Stimulated activated naive B cell treated with anti-CD40 and anti-IgM and Interleukin-4, amounts not matched to agents 10 μg/mL and 1 μg/mL and 100 μg/mL, for 72 hours (primary cell): ENCODE results near the gene ADARB1.

Source experiments
- ATAC-seq, 2 donors: fragments of 150-1000 bp; cut with Tn5 transposase; replicated peaks; 2 replicates each; pipeline ENCODE4 v1.10.0; 2021; ENCODE audit warnings: moderate library complexity in 1 of 2
- DNase-seq: peaks from one replicate; pipeline ENCODE4 v3.0.0; 2021
- H3K27ac Mint-ChIP-seq: one replicate; pipeline ENCODE4 v1.8.0; 2022; ENCODE audit warnings: mild to moderate bottlenecking, mixed read lengths
- H3K27me3 Mint-ChIP-seq, 2 donors: one replicate each; pipeline ENCODE4 v1.8.0; 2022; ENCODE audit warnings: mixed read lengths in 2 of 2
- H3K36me3 Mint-ChIP-seq, 2 donors: one replicate each; pipeline ENCODE4 v1.8.0; 2022; ENCODE audit warnings: mixed read lengths in 2 of 2, mild to moderate bottlenecking in 1 of 2
- H3K4me1 Mint-ChIP-seq, 2 donors: one replicate each; pipeline ENCODE4 v1.8.0; 2022; ENCODE audit warnings: mixed read lengths in 2 of 2, mild to moderate bottlenecking in 1 of 2
- H3K4me3 Mint-ChIP-seq, 2 donors: one replicate each; pipeline ENCODE4 v1.8.0; 2022; ENCODE audit warnings: mild to moderate bottlenecking in 2 of 2, mixed read lengths in 2 of 2, moderate library complexity in 1 of 2
- H3K9me3 Mint-ChIP-seq, 2 donors: one replicate each; pipeline ENCODE4 v1.8.0; 2022; ENCODE audit warnings: mixed read lengths in 2 of 2, mild to moderate bottlenecking in 1 of 2

Gene ADARB1

GRCh38 chr21:45156459-45156858 is 82.1 kb downstream of the ADARB1 start:
- no peak for ATAC-seq
- H3K4me3 Mint-ChIP-seq: no peak overlapping the region
- H3K4me1 Mint-ChIP-seq: peaks cover 41 to 60% of the 10 kb centered on the region in 2 donors

DNA sequence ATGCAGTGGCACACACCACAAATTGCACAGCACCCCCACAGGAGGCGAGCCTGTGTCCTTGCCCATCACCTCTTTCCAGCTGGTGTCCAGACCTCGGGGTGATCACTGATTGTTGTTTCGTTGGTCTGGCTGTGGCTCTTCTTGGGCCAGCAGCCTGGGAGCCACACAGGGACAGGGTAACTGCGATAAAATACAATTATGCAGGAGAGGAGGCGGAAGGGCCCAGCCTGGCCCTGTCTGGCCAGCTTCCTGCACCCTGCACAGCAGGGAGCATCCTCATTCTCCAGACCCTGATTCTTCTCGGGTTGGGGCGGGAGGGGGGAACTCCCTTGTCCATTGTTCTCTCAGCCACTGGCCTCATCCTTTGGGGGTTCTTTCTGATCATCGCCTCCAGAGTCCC is 83.6 kb downstream of the ADARB1 start:
- Mint-ChIP-seq H3K27me3 (no peaks in the 10 kb centered on the region), H3K36me3 (peaks cover 60 to 79% of the 10 kb centered on the region in 2 donors), H3K4me3 (no peak overlapping the region), H3K27ac (peak overlapping the region; percentile 20), H3K9me3 (peaks cover 16 to 19% of the 10 kb centered on the region in 2 donors), H3K4me1 (peaks cover 30 to 50% of the 10 kb centered on the region in 2 donors)
- ATAC-seq: no peak
- no peak for DNase-seq

More at GRCh38 chr21:45156459-45156858, 82.1 kb downstream of the ADARB1 start:
- Mint-ChIP-seq H3K9me3 (peaks cover 16 to 19% of the 10 kb centered on the region in 2 donors), H3K27ac (peak overlapping the region; percentile 84), H3K36me3 (peaks cover 50 to 76% of the 10 kb centered on the region in 2 donors), H3K27me3 (no peaks in the 10 kb centered on the region)
- DNase-seq: no peak

GRCh38 chr21:45158491-45159423 is 84.4 kb downstream of the ADARB1 start:
- DNase-seq (peak; percentile 33), ATAC-seq (peak; percentile 96 to 97)
- H3K27ac Mint-ChIP-seq: peak overlapping the region; percentile 73
- H3K4me3 Mint-ChIP-seq: no peak overlapping the region
- peaks cover 16 to 19% of the 10 kb centered on the region in 2 donors for H3K9me3 Mint-ChIP-seq
- H3K36me3 Mint-ChIP-seq: peaks cover 60 to 83% of the 10 kb centered on the region in 2 donors
- peaks cover 27 to 41% of the 10 kb centered on the region in 2 donors for H3K4me1 Mint-ChIP-seq
- no peaks in the 10 kb centered on the region for H3K27me3 Mint-ChIP-seq

GRCh38 chr21:45160198-45160597 is 85.8 kb downstream of the ADARB1 start:
- no peak for ATAC-seq
- H3K27ac Mint-ChIP-seq: no peak overlapping the region

DNA sequence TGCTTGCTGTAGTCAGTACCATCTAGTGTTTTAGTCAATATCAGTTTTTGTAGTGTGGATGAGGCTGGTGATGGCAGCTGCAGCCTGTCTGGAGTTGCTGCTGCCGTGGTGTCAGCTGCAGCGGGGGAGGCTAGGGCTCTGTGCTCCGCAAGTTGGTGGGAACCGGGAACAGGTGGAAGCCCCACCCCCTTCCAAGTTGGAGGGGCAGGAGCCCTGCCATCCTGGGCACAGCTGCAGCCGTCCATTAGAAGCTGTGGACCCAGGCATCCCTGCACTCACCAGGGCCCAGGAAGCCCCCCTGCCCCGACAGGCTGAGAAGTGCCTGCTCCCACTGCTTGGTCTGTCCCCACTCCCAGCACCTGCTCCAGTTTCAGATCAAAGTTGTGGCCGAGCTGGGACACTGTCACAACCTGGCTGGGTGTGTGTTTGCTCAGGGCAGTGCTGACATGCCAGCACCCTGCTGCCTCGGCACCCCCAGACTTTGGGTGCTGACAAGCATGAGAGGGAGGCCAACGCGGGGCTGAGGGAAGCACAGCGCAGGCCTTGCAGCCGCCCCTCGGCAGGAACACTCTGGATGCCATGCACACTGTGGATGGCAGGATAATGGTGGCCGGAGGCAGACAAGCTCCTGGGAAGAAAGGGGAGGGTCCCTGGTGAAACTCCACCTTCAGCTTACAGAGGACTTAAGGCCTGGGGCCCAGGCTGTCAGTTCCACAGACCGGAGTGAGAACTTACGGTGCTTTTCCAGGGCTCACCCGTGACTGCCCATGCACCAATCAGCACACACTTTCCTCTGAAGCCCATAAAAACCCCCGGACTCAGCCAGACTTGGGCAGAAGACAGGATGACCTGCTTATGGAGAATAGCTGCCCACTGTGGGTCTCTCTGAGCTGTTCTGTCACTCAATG is 86.9 kb downstream of the ADARB1 start:
- no peak overlapping the region for H3K4me3 Mint-ChIP-seq
- H3K4me1 Mint-ChIP-seq: peaks cover 15 to 23% of the 10 kb centered on the region in 2 donors
- peaks cover 46 to 66% of the 10 kb centered on the region in 2 donors for H3K36me3 Mint-ChIP-seq
- H3K9me3 Mint-ChIP-seq: peaks cover 9% of the 10 kb centered on the region in 2 donors
- no peak for DNase-seq
- ATAC-seq: no peak
- H3K27me3 Mint-ChIP-seq: no peaks in the 10 kb centered on the region
- no peak overlapping the region for H3K27ac Mint-ChIP-seq

More at GRCh38 chr21:45160198-45160597, 85.8 kb downstream of the ADARB1 start:
- DNase-seq: no peak
- Mint-ChIP-seq H3K36me3 (peaks cover 54 to 75% of the 10 kb centered on the region in 2 donors), H3K9me3 (peaks cover 16 to 19% of the 10 kb centered on the region in 2 donors), H3K4me3 (no peak overlapping the region), H3K27me3 (no peaks in the 10 kb centered on the region), H3K4me1 (peaks cover 22 to 32% of the 10 kb centered on the region in 2 donors)

DNA sequence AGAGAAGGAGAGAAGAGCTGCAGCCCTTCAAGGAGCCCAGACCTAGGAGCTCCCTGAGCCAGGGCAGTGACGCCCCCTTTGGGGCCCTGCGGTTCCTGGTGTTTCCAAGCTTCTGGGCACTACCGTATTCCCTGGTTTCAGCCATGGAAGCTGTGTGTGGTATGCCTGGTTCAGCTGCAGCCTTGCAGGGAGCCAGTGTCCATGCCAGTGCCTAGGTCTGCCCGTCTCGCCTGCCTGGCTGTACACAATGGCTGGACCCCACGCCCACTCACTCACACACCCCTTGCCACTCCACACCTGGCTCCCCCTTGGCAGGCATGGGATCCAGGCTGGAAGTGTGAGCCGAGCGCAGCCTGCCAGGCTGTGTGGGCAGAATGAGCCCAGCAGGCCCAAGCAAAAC is 87.7 kb downstream of the ADARB1 start:
- no peak for DNase-seq
- H3K9me3 Mint-ChIP-seq: peaks cover 5% of the 10 kb centered on the region in 2 donors
- H3K36me3 Mint-ChIP-seq: peaks cover 43 to 62% of the 10 kb centered on the region in 2 donors
- no peak for ATAC-seq
- no peaks in the 10 kb centered on the region for H3K27me3 Mint-ChIP-seq
- H3K4me3 Mint-ChIP-seq: no peak overlapping the region
- H3K4me1 Mint-ChIP-seq: peaks cover 10 to 22% of the 10 kb centered on the region in 2 donors
- H3K27ac Mint-ChIP-seq: no peak overlapping the region

GRCh38 chr21:45162809-45163208 is 88.4 kb downstream of the ADARB1 start:
- Mint-ChIP-seq H3K4me3 (no peak overlapping the region), H3K27me3 (no peaks in the 10 kb centered on the region), H3K9me3 (peaks cover 3 to 5% of the 10 kb centered on the region in 2 donors), H3K36me3 (peaks cover 37 to 55% of the 10 kb centered on the region in 2 donors), H3K4me1 (peaks cover 8 to 24% of the 10 kb centered on the region in 2 donors), H3K27ac (peak overlapping the region; percentile 67)
- no peak for ATAC-seq
- no peak for DNase-seq

GRCh38 chr21:45163413-45164123 is 89.2 kb downstream of the ADARB1 start:
- no peaks in the 10 kb centered on the region for H3K27me3 Mint-ChIP-seq
- no peak overlapping the region for H3K27ac Mint-ChIP-seq
- no peak for DNase-seq
- H3K9me3 Mint-ChIP-seq: peaks cover 2 to 4% of the 10 kb centered on the region in 2 donors
- peaks cover 8 to 28% of the 10 kb centered on the region in 2 donors for H3K4me1 Mint-ChIP-seq
- no peak overlapping the region for H3K4me3 Mint-ChIP-seq
- no peak for ATAC-seq
- peaks cover 30 to 51% of the 10 kb centered on the region in 2 donors for H3K36me3 Mint-ChIP-seq

DNA sequence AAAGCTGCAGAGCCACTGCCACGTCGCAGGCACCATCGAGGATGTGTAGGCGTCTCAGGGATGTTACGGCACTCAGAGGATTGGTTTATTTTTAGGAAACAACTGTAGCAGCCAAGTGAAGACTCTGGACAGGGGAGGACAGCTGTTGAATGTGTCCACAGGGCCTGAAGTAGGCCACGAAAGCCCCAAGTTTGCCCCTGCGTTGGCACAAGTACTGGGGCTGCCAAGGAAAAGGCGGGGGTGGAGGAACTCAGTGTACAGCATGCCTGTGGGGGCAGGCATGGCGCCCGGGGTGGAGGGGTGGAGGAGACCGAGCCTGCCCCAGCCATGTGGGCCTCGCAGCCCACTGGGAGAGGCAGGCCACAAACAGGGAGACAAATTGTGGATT is 89.7 kb downstream of the ADARB1 start:
- H3K27me3 Mint-ChIP-seq: no peaks in the 10 kb centered on the region
- DNase-seq (no peak), ATAC-seq (no peak)
- no peaks in the 10 kb centered on the region for H3K9me3 Mint-ChIP-seq
- peaks cover 31 to 50% of the 10 kb centered on the region in 2 donors for H3K36me3 Mint-ChIP-seq
- H3K27ac Mint-ChIP-seq: peak overlapping the region; percentile 31
- peaks cover 10 to 28% of the 10 kb centered on the region in 2 donors for H3K4me1 Mint-ChIP-seq
- no peak overlapping the region for H3K4me3 Mint-ChIP-seq

DNA sequence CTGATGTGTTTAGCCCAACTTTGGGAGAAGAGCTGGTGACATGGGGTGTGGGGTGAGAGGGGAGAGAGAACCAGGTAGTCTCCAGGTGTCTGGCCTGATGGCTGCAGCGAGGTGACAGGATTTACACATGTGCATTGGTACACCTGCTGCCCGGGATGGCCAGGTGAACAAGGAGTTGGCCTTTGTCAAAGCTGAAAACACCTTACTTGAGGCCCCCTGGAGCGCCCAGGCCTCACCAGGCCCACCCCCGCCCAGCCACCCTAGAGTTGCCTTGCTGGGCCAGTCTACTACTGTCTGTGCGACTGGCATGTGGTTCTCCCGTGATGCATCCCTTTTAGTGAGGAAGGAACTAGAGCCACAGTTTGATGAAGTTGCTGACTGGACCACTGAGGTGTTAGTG is 90.5 kb downstream of the ADARB1 start:
- H3K4me3 Mint-ChIP-seq: no peak overlapping the region
- ATAC-seq: no peak
- H3K27ac Mint-ChIP-seq: no peak overlapping the region

DNA sequence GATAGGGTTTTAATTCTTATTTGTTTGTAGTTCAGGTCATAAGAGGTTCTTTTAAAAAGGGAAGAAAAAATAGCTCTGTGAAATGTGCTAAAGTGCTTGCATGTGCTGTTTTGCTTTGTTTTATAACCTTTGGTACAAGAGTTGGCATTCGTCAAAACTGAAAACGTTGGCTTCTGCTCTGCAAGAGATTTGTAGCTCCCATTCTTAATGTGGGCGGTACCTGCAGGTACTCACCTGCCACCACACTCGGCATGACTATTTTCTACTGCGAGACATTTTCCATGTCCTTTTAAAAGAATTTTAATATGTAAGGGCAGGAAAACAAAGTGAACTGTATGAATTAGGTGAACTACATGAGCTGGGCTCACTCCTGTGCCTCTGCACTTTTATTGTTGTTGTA is 92.6 kb downstream of the ADARB1 start:
- H3K36me3 Mint-ChIP-seq: peaks cover 26 to 40% of the 10 kb centered on the region in 2 donors
- H3K27me3 Mint-ChIP-seq: no peaks in the 10 kb centered on the region
- H3K9me3 Mint-ChIP-seq: no peaks in the 10 kb centered on the region
- DNase-seq (no peak), ATAC-seq (no peak)
- peaks cover 12 to 30% of the 10 kb centered on the region in 2 donors for H3K4me1 Mint-ChIP-seq
- no peak overlapping the region for H3K27ac Mint-ChIP-seq
- no peak overlapping the region for H3K4me3 Mint-ChIP-seq

More for the DNA sequence above, 90.5 kb downstream of the ADARB1 start:
- no peaks in the 10 kb centered on the region for H3K27me3 Mint-ChIP-seq
- H3K4me1 Mint-ChIP-seq: peaks cover 12 to 33% of the 10 kb centered on the region in 2 donors
- H3K36me3 Mint-ChIP-seq: peaks cover 31 to 47% of the 10 kb centered on the region in 2 donors
- H3K9me3 Mint-ChIP-seq: no peaks in the 10 kb centered on the region
- DNase-seq: no peak

GRCh38 chr21:45167796-45168222 is 93.4 kb downstream of the ADARB1 start:
- peaks cover 25 to 40% of the 10 kb centered on the region in 2 donors for H3K36me3 Mint-ChIP-seq
- H3K4me1 Mint-ChIP-seq: peaks cover 12 to 29% of the 10 kb centered on the region in 2 donors
- H3K9me3 Mint-ChIP-seq: no peaks in the 10 kb centered on the region
- ATAC-seq (no peak), DNase-seq (no peak)
- H3K4me3 Mint-ChIP-seq: no peak overlapping the region
- no peaks in the 10 kb centered on the region for H3K27me3 Mint-ChIP-seq
- H3K27ac Mint-ChIP-seq: no peak overlapping the region

DNA sequence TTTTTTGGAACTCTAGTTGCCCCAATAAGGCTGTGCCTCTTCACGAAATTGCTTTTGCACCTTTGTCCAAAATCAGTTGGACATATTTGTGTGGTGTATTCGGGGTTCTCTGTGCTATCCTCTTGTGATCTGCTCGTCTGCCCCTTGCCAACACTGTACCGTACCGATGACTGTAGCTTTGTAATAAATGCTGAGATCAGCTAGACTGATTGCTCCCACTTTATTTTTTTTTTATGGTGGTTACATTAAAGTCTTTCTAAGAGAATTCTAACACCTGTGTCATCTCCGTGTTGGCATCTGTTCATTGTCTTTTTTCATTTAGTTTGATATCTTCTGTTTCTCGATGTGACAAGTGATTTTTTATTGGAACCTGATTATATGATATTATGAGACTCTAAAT is 94.1 kb downstream of the ADARB1 start:
- Mint-ChIP-seq H3K27me3 (no peaks in the 10 kb centered on the region), H3K9me3 (no peaks in the 10 kb centered on the region), H3K4me1 (peaks cover 12 to 29% of the 10 kb centered on the region in 2 donors), H3K4me3 (no peak overlapping the region), H3K27ac (no peak overlapping the region), H3K36me3 (peaks cover 26 to 39% of the 10 kb centered on the region in 2 donors)
- DNase-seq: no peak
- ATAC-seq: no peak
